ENCODE data around the gene HLF.

HLF gene

DNA sequence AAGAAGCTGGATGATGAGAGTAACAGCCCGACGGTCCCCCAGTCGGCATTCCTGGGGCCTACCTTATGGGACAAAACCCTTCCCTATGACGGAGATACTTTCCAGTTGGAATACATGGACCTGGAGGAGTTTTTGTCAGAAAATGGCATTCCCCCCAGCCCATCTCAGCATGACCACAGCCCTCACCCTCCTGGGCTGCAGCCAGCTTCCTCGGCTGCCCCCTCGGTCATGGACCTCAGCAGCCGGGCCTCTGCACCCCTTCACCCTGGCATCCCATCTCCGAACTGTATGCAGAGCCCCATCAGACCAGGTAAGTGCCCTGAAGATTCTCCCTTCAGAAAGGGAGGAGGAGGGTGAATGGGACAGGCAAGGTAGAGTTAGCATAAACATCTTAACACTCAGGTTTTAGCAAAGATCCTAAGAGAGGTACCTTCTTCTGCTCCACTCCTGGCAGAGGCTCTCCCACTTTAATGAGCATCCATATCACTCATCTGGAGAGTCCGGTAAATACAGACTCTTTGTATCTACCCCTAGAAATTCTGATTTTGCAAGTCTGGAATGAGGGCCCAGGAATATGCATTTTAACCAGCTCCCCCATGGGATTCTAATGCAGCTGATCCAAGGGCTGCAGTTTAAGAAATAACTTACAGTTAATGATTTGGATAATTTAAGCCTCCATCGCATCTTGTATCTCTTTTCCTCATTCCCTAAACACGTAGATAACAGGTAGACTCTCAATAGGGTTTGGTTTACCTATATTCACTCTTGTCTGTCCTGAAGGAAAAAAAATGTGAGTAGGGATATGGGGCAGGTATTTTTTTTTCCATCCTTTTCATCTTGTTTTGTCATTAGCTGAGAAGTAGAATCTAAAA, 3.3 kb downstream of the HLF start:
- no peak overlapping the region for H3K4ac ChIP-seq (ENCODE audit: low read depth, low read length)
- no peak for DNase-seq
- no peaks in the 10 kb centered on the region for H3K79me2 ChIP-seq (ENCODE audit: control insufficient read depth, insufficient read depth, low read length, poor library complexity)
- no peak overlapping the region for H4K12ac ChIP-seq (ENCODE audit: low read depth, low read length)
- no peak overlapping the region for H2BK120ac ChIP-seq (ENCODE audit: insufficient read depth, low read length, poor library complexity)
- no peak overlapping the region for H2BK12ac ChIP-seq (ENCODE audit: low read length)
- H4K91ac ChIP-seq (ENCODE audit: low read depth, low read length) = no peak overlapping the region
- no peak overlapping the region for H2BK5ac ChIP-seq (ENCODE audit: low read depth, low read length, poor library complexity)
- H2AK5ac ChIP-seq (ENCODE audit: low read length) = no peak overlapping the region
- no peak overlapping the region for H3K18ac ChIP-seq (ENCODE audit: low read length)
- H4K8ac ChIP-seq (ENCODE audit: low read depth, low read length) = no peak overlapping the region
- H3K4me1 ChIP-seq (ENCODE audit: control insufficient read depth in 1 of 2, insufficient read depth in 2 of 2, low read length in 2 of 2) = peaks cover 6 to 7% of the 10 kb centered on the region in 2 experiments
- H3K4me3 ChIP-seq (ENCODE audit: low read depth, low read length) = no peak overlapping the region
- H3K27me3 ChIP-seq (ENCODE audit: insufficient read depth, low read length) = peaks cover 39% of the 10 kb centered on the region
- H3K27ac ChIP-seq (ENCODE audit: low read depth, low read length) = no peak overlapping the region
- H2AFZ ChIP-seq (ENCODE audit: insufficient read depth, low read length, poor library complexity) = no peak overlapping the region
- H3K23ac ChIP-seq (ENCODE audit: low read length) = no peak overlapping the region
- H3K9me3 ChIP-seq (ENCODE audit: insufficient read depth, low read depth, low read length) = no peaks in the 10 kb centered on the region
- WGBS (ENCODE audit: extremely low coverage, insufficient coverage, insufficient read length) = no CpG with 5 or more reads among the region's 11 CpGs
- H3K4me2 ChIP-seq (ENCODE audit: low read length) = no peak overlapping the region
- H3K79me1 ChIP-seq (ENCODE audit: low read length) = no peaks in the 10 kb centered on the region
- no peak overlapping the region for H3K14ac ChIP-seq (ENCODE audit: low read length)
- H3K9ac ChIP-seq (ENCODE audit: low read length) = no peak overlapping the region
- H3K36me3 ChIP-seq (ENCODE audit: control insufficient read depth in 1 of 2, insufficient read depth in 2 of 2, low read length in 2 of 2) = no peaks in the 10 kb centered on the region

- WGBS (ENCODE audit: extremely low coverage, insufficient coverage, insufficient read length) = no CpG with 5 or more reads among the region's 8 CpGs
- H3K4me3 ChIP-seq (ENCODE audit: low read depth, low read length) = no peak overlapping the region
These were observed 4.1 kb downstream of the HLF start for GRCh38 chr17:55268649-55269480.

GRCh38 chr17:55269894-55270293, 5.1 kb downstream of the HLF start:
- no peak overlapping the region for H2AK5ac ChIP-seq (ENCODE audit: low read length)
- no peak overlapping the region for H3K23ac ChIP-seq (ENCODE audit: low read length)
- peaks cover 2% of the 10 kb centered on the region for H3K9me3 ChIP-seq (ENCODE audit: insufficient read depth, low read depth, low read length)
- no peak overlapping the region for H2BK5ac ChIP-seq (ENCODE audit: low read depth, low read length, poor library complexity)
- H3K36me3 ChIP-seq (ENCODE audit: control insufficient read depth in 1 of 2, insufficient read depth in 2 of 2, low read length in 2 of 2) = no peaks in the 10 kb centered on the region
- no peak overlapping the region for H3K4me2 ChIP-seq (ENCODE audit: low read length)
- H3K79me2 ChIP-seq (ENCODE audit: control insufficient read depth, insufficient read depth, low read length, poor library complexity) = no peaks in the 10 kb centered on the region
- peaks cover 25% of the 10 kb centered on the region for H3K27me3 ChIP-seq (ENCODE audit: insufficient read depth, low read length)
- H4K91ac ChIP-seq (ENCODE audit: low read depth, low read length) = no peak overlapping the region
- no peak overlapping the region for H3K9ac ChIP-seq (ENCODE audit: low read length)
- H3K4me1 ChIP-seq (ENCODE audit: control insufficient read depth in 1 of 2, insufficient read depth in 2 of 2, low read length in 2 of 2) = peaks cover 3 to 4% of the 10 kb centered on the region in 2 experiments
- H3K18ac ChIP-seq (ENCODE audit: low read length) = no peak overlapping the region
- no peak overlapping the region for H3K27ac ChIP-seq (ENCODE audit: low read depth, low read length)
- no peak overlapping the region for H3K4ac ChIP-seq (ENCODE audit: low read depth, low read length)
- H3K4me3 ChIP-seq (ENCODE audit: low read depth, low read length) = no peak overlapping the region
- H2AFZ ChIP-seq (ENCODE audit: insufficient read depth, low read length, poor library complexity) = no peak overlapping the region
- H4K8ac ChIP-seq (ENCODE audit: low read depth, low read length) = no peak overlapping the region
- H2BK120ac ChIP-seq (ENCODE audit: insufficient read depth, low read length, poor library complexity) = no peak overlapping the region
- H2BK12ac ChIP-seq (ENCODE audit: low read length) = no peak overlapping the region
- DNase-seq = no peak
- H4K12ac ChIP-seq (ENCODE audit: low read depth, low read length) = no peak overlapping the region
- no peak overlapping the region for H3K14ac ChIP-seq (ENCODE audit: low read length)
- no peaks in the 10 kb centered on the region for H3K79me1 ChIP-seq (ENCODE audit: low read length)

More at GRCh38 chr17:55268649-55269480, 4.1 kb downstream of the HLF start:
- Histone ChIP-seq H3K9ac (ENCODE audit: low read length) (no peak overlapping the region), H2AK5ac (ENCODE audit: low read length) (no peak overlapping the region), H4K91ac (ENCODE audit: low read depth, low read length) (no peak overlapping the region), H3K18ac (ENCODE audit: low read length) (no peak overlapping the region), H3K79me1 (ENCODE audit: low read length) (no peaks in the 10 kb centered on the region), H4K8ac (ENCODE audit: low read depth, low read length) (no peak overlapping the region), H2AFZ (ENCODE audit: insufficient read depth, low read length, poor library complexity) (no peak overlapping the region), H3K36me3 (ENCODE audit: control insufficient read depth in 1 of 2, insufficient read depth in 2 of 2, low read length in 2 of 2) (no peaks in the 10 kb centered on the region), H3K4me1 (ENCODE audit: control insufficient read depth in 1 of 2, insufficient read depth in 2 of 2, low read length in 2 of 2) (peaks cover 6 to 7% of the 10 kb centered on the region in 2 experiments), H2BK120ac (ENCODE audit: insufficient read depth, low read length, poor library complexity) (no peak overlapping the region), H3K4ac (ENCODE audit: low read depth, low read length) (no peak overlapping the region), H3K27me3 (ENCODE audit: insufficient read depth, low read length) (peaks cover 35% of the 10 kb centered on the region), H3K27ac (ENCODE audit: low read depth, low read length) (no peak overlapping the region), H3K23ac (ENCODE audit: low read length) (no peak overlapping the region), H2BK12ac (ENCODE audit: low read length) (no peak overlapping the region), H3K4me2 (ENCODE audit: low read length) (no peak overlapping the region), H3K9me3 (ENCODE audit: insufficient read depth, low read depth, low read length) (peaks cover 2% of the 10 kb centered on the region), H2BK5ac (ENCODE audit: low read depth, low read length, poor library complexity) (no peak overlapping the region), H3K14ac (ENCODE audit: low read length) (no peak overlapping the region), H4K12ac (ENCODE audit: low read depth, low read length) (no peak overlapping the region), H3K79me2 (ENCODE audit: control insufficient read depth, insufficient read depth, low read length, poor library complexity) (no peaks in the 10 kb centered on the region)
- DNase-seq = no peak

DNA sequence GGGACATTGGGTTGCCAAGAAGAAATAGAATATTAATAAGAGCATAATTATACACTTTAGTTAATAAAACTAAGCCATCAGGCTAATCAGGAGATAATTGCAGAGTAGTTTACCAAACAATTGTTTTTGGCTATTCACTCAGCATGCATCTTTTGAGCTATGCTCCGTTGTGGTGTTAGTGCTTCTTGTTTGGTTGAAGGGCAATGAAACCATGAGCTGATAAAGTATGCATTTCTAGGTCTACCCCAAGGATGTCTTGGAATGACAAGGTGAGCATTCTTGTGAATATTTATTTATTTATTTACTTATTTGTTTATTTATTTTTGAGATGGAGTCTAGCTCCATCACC, 6.4 kb downstream of the HLF start:
- no peak overlapping the region for H3K27ac ChIP-seq (ENCODE audit: low read depth, low read length)
- H3K79me1 ChIP-seq (ENCODE audit: low read length) = no peaks in the 10 kb centered on the region
- H2AFZ ChIP-seq (ENCODE audit: insufficient read depth, low read length, poor library complexity) = no peak overlapping the region
- no peaks in the 10 kb centered on the region for H3K36me3 ChIP-seq (ENCODE audit: control insufficient read depth in 1 of 2, insufficient read depth in 2 of 2, low read length in 2 of 2)
- no peak overlapping the region for H3K9ac ChIP-seq (ENCODE audit: low read length)
- no peak overlapping the region for H2AK5ac ChIP-seq (ENCODE audit: low read length)
- H3K23ac ChIP-seq (ENCODE audit: low read length) = no peak overlapping the region
- no CpG with 5 or more reads among the region's 1 CpG for WGBS (ENCODE audit: extremely low coverage, insufficient coverage, insufficient read length)
- H2BK120ac ChIP-seq (ENCODE audit: insufficient read depth, low read length, poor library complexity) = no peak overlapping the region
- no peak overlapping the region for H4K91ac ChIP-seq (ENCODE audit: low read depth, low read length)
- no peak overlapping the region for H2BK12ac ChIP-seq (ENCODE audit: low read length)
- no peak overlapping the region for H3K4me2 ChIP-seq (ENCODE audit: low read length)
- DNase-seq = no peak
- H3K9me3 ChIP-seq (ENCODE audit: insufficient read depth, low read depth, low read length) = peaks cover 2% of the 10 kb centered on the region
- H3K79me2 ChIP-seq (ENCODE audit: control insufficient read depth, insufficient read depth, low read length, poor library complexity) = no peaks in the 10 kb centered on the region
- no peak overlapping the region for H2BK5ac ChIP-seq (ENCODE audit: low read depth, low read length, poor library complexity)
- peaks cover 14% of the 10 kb centered on the region for H3K27me3 ChIP-seq (ENCODE audit: insufficient read depth, low read length)
- no peak overlapping the region for H4K12ac ChIP-seq (ENCODE audit: low read depth, low read length)
- H3K14ac ChIP-seq (ENCODE audit: low read length) = no peak overlapping the region
- no peak overlapping the region for H3K18ac ChIP-seq (ENCODE audit: low read length)
- H3K4me1 ChIP-seq (ENCODE audit: control insufficient read depth in 1 of 2, insufficient read depth in 2 of 2, low read length in 2 of 2) = no peaks in the 10 kb centered on the region
- H4K8ac ChIP-seq (ENCODE audit: low read depth, low read length) = no peak overlapping the region
- H3K4ac ChIP-seq (ENCODE audit: low read depth, low read length) = no peak overlapping the region
- H3K4me3 ChIP-seq (ENCODE audit: low read depth, low read length) = no peak overlapping the region

Data from trophoblast cell (in vitro differentiated cells and primary cell).